SK-N-SH (cell line): ENCODE results near the gene SCNN1A. TPM values are rescaled to one million over a fixed set of nuclear protein-coding genes. Genes with fewer than 3 reads are reported as not detected.

Experiments
- CTCF ChIA-PET: fragments of 300-600, 350-600 bp; formaldehyde crosslinking; extraction: SDS; loops from one replicate; lab custom pipeline; 2021; lab: Yijun Ruan, JAX
- POLR2A ChIA-PET: fragments of 350-600 bp; sonication (Branson Sonifier 250); formaldehyde crosslinking; extraction: SDS; loops from one replicate; lab custom pipeline; 2020; ENCODE audit warnings: antibody characterized with exemption, inconsistent platforms; lab: Yijun Ruan, JAX
- DNase-seq: peaks from one replicate; pipeline ENCODE4 v3.0.0; 2012
- H2AFZ ChIP-seq: fragments of 200-600 bp; sonication (generic); 2 replicates; pipeline ENCODE4 v1.8.1; 2016; ENCODE audit warnings: antibody characterized with exemption, mild to moderate bottlenecking, low read depth
- H3F3A ChIP-seq: fragments of 200-600 bp; sonication (generic); replicated peaks from 2 replicates; pipeline ENCODE3; 2016; ENCODE audit warnings: antibody characterized with exemption, mild to moderate bottlenecking; ENCODE audit not compliant: insufficient read depth
- H3K27ac ChIP-seq, 2 experiments: fragments of 200-500 bp in 1 of 2; fragments of 200-600 bp in 1 of 2; sonication (Bioruptor generic) in 1 of 2; sonication (generic), shearing (Covaris generic) in 1 of 2; 2 replicates each; pipeline versions ENCODE4 v1.5.1 to v1.6.1; 2014 to 2016; ENCODE audit warnings: low read depth in 2 of 2, inconsistent platforms in 1 of 2, low read length in 1 of 2, mild to moderate bottlenecking in 1 of 2, mixed read lengths in 1 of 2
- H3K27me3 ChIP-seq: fragments of 200-600 bp; sonication (generic), shearing (Covaris generic); 2 replicates; pipeline ENCODE4 v1.6.1; 2016; ENCODE audit warnings: mixed run types; ENCODE audit not compliant: insufficient read depth
- H3K36me3 ChIP-seq, 2 experiments: fragments of 200-500 bp in 1 of 2; fragments of 200-600 bp in 1 of 2; sonication (Bioruptor generic) in 1 of 2; sonication (generic) in 1 of 2; replicated peaks in 1 of 2; 2 replicates each; pipeline versions ENCODE3 to v1.5.1; 2014 to 2016; ENCODE audit warnings: low read length in 1 of 2, mild to moderate bottlenecking in 1 of 2; ENCODE audit not compliant: insufficient read depth in 2 of 2, control insufficient read depth in 1 of 2
- H3K4me1 ChIP-seq, 2 experiments: fragments of 200-500 bp in 1 of 2; fragments of 200-600 bp in 1 of 2; sonication (Bioruptor generic) in 1 of 2; sonication (generic), shearing (Covaris generic) in 1 of 2; 2 replicates each; pipeline versions ENCODE4 v1.5.1 to v1.6.1; 2014 to 2016; ENCODE audit warnings: low read depth in 1 of 2, low read length in 1 of 2, mixed run types in 1 of 2; ENCODE audit not compliant: insufficient read depth in 2 of 2, control insufficient read depth in 1 of 2
- H3K4me2 ChIP-seq: fragments of 200-600 bp; sonication (generic), shearing (Covaris generic); 2 replicates; pipeline ENCODE4 v1.6.1; 2017; ENCODE audit warnings: mixed run types
- H3K4me3 ChIP-seq, 2 experiments: fragments of 200-500 bp in 1 of 2; fragments of 200-600 bp in 1 of 2; sonication (Bioruptor generic) in 1 of 2; sonication (generic), shearing (Covaris generic) in 1 of 2; 2 replicates each; pipeline versions ENCODE4 v1.5.1 to v1.8.1; 2014 to 2016; ENCODE audit warnings: low read depth in 2 of 2, inconsistent platforms in 1 of 2, low read length in 1 of 2, mild to moderate bottlenecking in 1 of 2, mixed read lengths in 1 of 2, moderate library complexity in 1 of 2
- H3K79me2 ChIP-seq: fragments of 200-600 bp; sonication (generic); 2 replicates; pipeline ENCODE4 v1.8.1; 2017; ENCODE audit warnings: mild to moderate bottlenecking; ENCODE audit not compliant: insufficient read depth
- H3K9ac ChIP-seq: fragments of 200-600 bp; sonication (generic); 2 replicates; pipeline ENCODE4 v1.6.1; 2017; ENCODE audit warnings: mixed run types
- H3K9me2 ChIP-seq: fragments of 200-600 bp; sonication (generic); 2 replicates; pipeline ENCODE4 v1.6.1; 2017; ENCODE audit warnings: mixed run types
- H3K9me3 ChIP-seq: fragments of 200-600 bp; sonication (generic); 2 replicates; pipeline ENCODE4 v1.6.1; 2017; ENCODE audit warnings: mixed run types, mild to moderate bottlenecking, moderate library complexity
- H4K20me1 ChIP-seq: fragments of 200-600 bp; sonication (generic); 2 replicates; pipeline ENCODE4 v1.6.1; 2017; ENCODE audit warnings: mild to moderate bottlenecking, mixed run types; ENCODE audit not compliant: insufficient read depth
- CHD2 ChIP-seq: fragments of 150-350 bp; IDR thresholded peaks from 2 replicates; pipeline ENCODE4 v1.6.1; 2018; ENCODE audit warnings: low read length; ENCODE audit not compliant: partially characterized antibody
- EP300 ChIP-seq, 2 experiments: IDR thresholded peaks; 2 replicates each; pipeline versions ENCODE4 v1.4.0 to v1.6.1; 2012; ENCODE audit warnings: borderline replicate concordance in 1 of 2, low read depth in 1 of 2, low read length in 1 of 2
- FOSL2 ChIP-seq: IDR thresholded peaks from 2 replicates; pipeline ENCODE4 v1.4.0; 2012; ENCODE audit warnings: low read depth, mild to moderate bottlenecking, moderate library complexity, borderline replicate concordance
- GABPA ChIP-seq: IDR thresholded peaks from 2 replicates; pipeline ENCODE4 v1.4.0; 2012; ENCODE audit warnings: low read depth, mild to moderate bottlenecking
- JUND ChIP-seq: IDR thresholded peaks from 2 replicates; pipeline ENCODE4 v1.4.0; 2012
- MAX ChIP-seq: IDR thresholded peaks from 2 replicates; pipeline ENCODE4 v1.4.0; 2012; ENCODE audit warnings: low read depth
- NRF1 ChIP-seq: IDR thresholded peaks from 2 replicates; pipeline ENCODE4 v1.6.1; 2012; ENCODE audit warnings: low read depth, mild to moderate bottlenecking, low read length
- RCOR1 ChIP-seq: fragments of 150-350 bp; IDR thresholded peaks from 2 replicates; pipeline ENCODE4 v1.6.1; 2017; ENCODE audit warnings: antibody characterized with exemption, low read length
- RFX5 ChIP-seq: IDR thresholded peaks from 2 replicates; pipeline ENCODE4 v1.6.1; 2012; ENCODE audit warnings: mild to moderate bottlenecking, improper control_type of control experiment, low read length
- RXRA ChIP-seq: IDR thresholded peaks from 2 replicates; pipeline ENCODE4 v1.4.0; 2012; ENCODE audit warnings: low read depth, mild to moderate bottlenecking, borderline replicate concordance
- SIN3A ChIP-seq: IDR thresholded peaks from 2 replicates; pipeline ENCODE4 v1.6.1; 2012; ENCODE audit warnings: low read depth, mild to moderate bottlenecking, low read length, moderate library complexity, borderline replicate concordance
- SMC3 ChIP-seq: IDR thresholded peaks from 2 replicates; pipeline ENCODE4 v1.6.1; 2012; ENCODE audit warnings: low read depth, low read length, improper control_type of control experiment
- TEAD4 ChIP-seq: IDR thresholded peaks from 2 replicates; pipeline ENCODE4 v1.4.0; 2012; ENCODE audit warnings: mild to moderate bottlenecking, borderline replicate concordance; ENCODE audit not compliant: insufficient read depth
- USF2 ChIP-seq: fragments of 150-350 bp; IDR thresholded peaks from 2 replicates; pipeline ENCODE4 v1.6.1; 2017; ENCODE audit warnings: antibody characterized with exemption, low read length, low read depth, borderline replicate concordance
- WGBS: methylation state at CpG from one replicate; pipeline ENCODE4 v1.1.6; 2017; ENCODE audit warnings: low lambda C conversion rate; 5-methylcytosine and 5-hydroxymethylcytosine counted together
- polyA plus RNA-seq, 3 experiments: library from polyadenylated mRNA; depleted of rRNA; stranded (reverse); fragments of >200 nt; gene quantifications; 2 replicates each; pipeline ENCODE4 v1.2.3, GENCODE V29; 2012
- TF ChIP-seq, protein P1 (sequence below): IDR thresholded peaks from 2 replicates; pipeline ENCODE4 v1.4.0; 2012; ENCODE audit warnings: low read depth, borderline replicate concordance
- TF ChIP-seq, protein P2 (sequence below): IDR thresholded peaks from 2 replicates; pipeline ENCODE4; 2012
- TF ChIP-seq, protein P3 (sequence below): fragments of 150-350 bp; IDR thresholded peaks from 2 replicates; pipeline ENCODE4 v1.6.1; 2016; ENCODE audit warnings: mild to moderate bottlenecking, low read depth, low read length

SCNN1A gene
- polyA plus RNA-seq, 1 of the 3 experiments (the other 2 are of a cell fraction): 1.6 TPM

- H3K4me1 ChIP-seq: peaks cover 0 to 12% of the 10 kb centered on the region in 2 experiments; a peak in 1 of 4 replicates
- no peak overlapping the region for H3K4me3 ChIP-seq
- CTCF ChIA-PET: interaction anchor here (0.9 kb wide), 1 partner anchor 12 kb away, joined by 3 read pairs; no protein-coding TSS in a partner anchor
- no peak overlapping the region for H3K27ac ChIP-seq
- no peak overlapping the region for H2AFZ ChIP-seq
- H3K36me3 ChIP-seq: no peaks in the 10 kb centered on the region
- no peaks in the 10 kb centered on the region for H3K27me3 ChIP-seq
- H3K4me2 ChIP-seq: no peak overlapping the region
- POLR2A ChIA-PET: no interaction called here
- no peaks in the 10 kb centered on the region for H3K79me2 ChIP-seq
- H3F3A ChIP-seq: no peaks in the 10 kb centered on the region
- H3K9me3 ChIP-seq: no peaks in the 10 kb centered on the region
- no peak overlapping the region for H3K9ac ChIP-seq
- WGBS: 79% methylated on average over 9 of the region's 9 CpGs
- DNase-seq: no peak
- H3K9me2 ChIP-seq: no peaks in the 10 kb centered on the region
- no peaks in the 10 kb centered on the region for H4K20me1 ChIP-seq
- TF ChIP-seq JUND (no peak), RFX5 (no peak), CHD2 (no peak), RCOR1 (no peak), FOSL2 (no peak), SIN3A (no peak), SMC3 (no peak), EP300 (IDR thresholded peaks at IDR 0.05; ENCODE audit: borderline replicate concordance in 1 of 2, low read depth in 1 of 2, low read length in 1 of 2) (no peak), NRF1 (no peak), TEAD4 (no peak), RXRA (no peak), MAX (no peak), GABPA (no peak), USF2 (no peak)
- TF ChIP-seq, protein P1, sequence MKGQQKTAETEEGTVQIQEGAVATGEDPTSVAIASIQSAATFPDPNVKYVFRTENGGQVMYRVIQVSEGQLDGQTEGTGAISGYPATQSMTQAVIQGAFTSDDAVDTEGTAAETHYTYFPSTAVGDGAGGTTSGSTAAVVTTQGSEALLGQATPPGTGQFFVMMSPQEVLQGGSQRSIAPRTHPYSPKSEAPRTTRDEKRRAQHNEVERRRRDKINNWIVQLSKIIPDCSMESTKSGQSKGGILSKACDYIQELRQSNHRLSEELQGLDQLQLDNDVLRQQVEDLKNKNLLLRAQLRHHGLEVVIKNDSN: no peak
- TF ChIP-seq, protein P2, sequence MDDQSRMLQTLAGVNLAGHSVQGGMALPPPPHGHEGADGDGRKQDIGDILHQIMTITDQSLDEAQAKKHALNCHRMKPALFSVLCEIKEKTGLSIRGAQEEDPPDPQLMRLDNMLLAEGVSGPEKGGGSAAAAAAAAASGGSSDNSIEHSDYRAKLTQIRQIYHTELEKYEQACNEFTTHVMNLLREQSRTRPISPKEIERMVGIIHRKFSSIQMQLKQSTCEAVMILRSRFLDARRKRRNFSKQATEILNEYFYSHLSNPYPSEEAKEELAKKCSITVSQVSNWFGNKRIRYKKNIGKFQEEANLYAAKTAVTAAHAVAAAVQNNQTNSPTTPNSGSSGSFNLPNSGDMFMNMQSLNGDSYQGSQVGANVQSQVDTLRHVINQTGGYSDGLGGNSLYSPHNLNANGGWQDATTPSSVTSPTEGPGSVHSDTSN: no peak
- TF ChIP-seq, protein P3, sequence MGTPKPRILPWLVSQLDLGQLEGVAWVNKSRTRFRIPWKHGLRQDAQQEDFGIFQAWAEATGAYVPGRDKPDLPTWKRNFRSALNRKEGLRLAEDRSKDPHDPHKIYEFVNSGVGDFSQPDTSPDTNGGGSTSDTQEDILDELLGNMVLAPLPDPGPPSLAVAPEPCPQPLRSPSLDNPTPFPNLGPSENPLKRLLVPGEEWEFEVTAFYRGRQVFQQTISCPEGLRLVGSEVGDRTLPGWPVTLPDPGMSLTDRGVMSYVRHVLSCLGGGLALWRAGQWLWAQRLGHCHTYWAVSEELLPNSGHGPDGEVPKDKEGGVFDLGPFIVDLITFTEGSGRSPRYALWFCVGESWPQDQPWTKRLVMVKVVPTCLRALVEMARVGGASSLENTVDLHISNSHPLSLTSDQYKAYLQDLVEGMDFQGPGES: no peak
Measured at GRCh38 chr12:6314776-6315175, 60.6 kb downstream of the SCNN1A start.
